ENCODE measurements around the gene EXT2.

EXT2 gene

GRCh38 chr11:44217432-44217831 is 122.0 kb downstream of the EXT2 start:
- DNase-seq (ENCODE audit: low read depth) = no peak
- TF ChIP-seq CTCF (IDR thresholded peaks at IDR 0.05; ENCODE audit: low read depth, low read length, missing control alignments) = no peak
- in situ Hi-C loops (cut with HindIII; ENCODE audit: low sequenced_read_pairs) = no loop called here

GRCh38 chr11:44219830-44220796 is 124.6 kb downstream of the EXT2 start:
- in situ Hi-C loops (cut with HindIII; ENCODE audit: low sequenced_read_pairs) = no loop called here
- no peak for TF ChIP-seq CTCF (IDR thresholded peaks at IDR 0.05; ENCODE audit: low read depth, low read length, missing control alignments)
- no peak for DNase-seq (ENCODE audit: low read depth)
- H3K4me3 ChIP-seq (ENCODE audit: low read depth, low read length) = no peak overlapping the region

More at GRCh38 chr11:44217432-44217831, 122.0 kb downstream of the EXT2 start:
- H3K4me3 ChIP-seq (ENCODE audit: low read depth, low read length) = no peak overlapping the region

GRCh38 chr11:44221456-44221855 is 126.0 kb downstream of the EXT2 start:
- TF ChIP-seq CTCF (IDR thresholded peaks at IDR 0.05; ENCODE audit: low read depth, low read length, missing control alignments) = no peak
- in situ Hi-C loops (cut with HindIII; ENCODE audit: low sequenced_read_pairs) = no loop called here
- DNase-seq (ENCODE audit: low read depth) = no peak

GRCh38 chr11:44221992-44222391 is 126.5 kb downstream of the EXT2 start:
- H3K4me3 ChIP-seq (ENCODE audit: low read depth, low read length) = no peak overlapping the region
- no peak for TF ChIP-seq CTCF (IDR thresholded peaks at IDR 0.05; ENCODE audit: low read depth, low read length, missing control alignments)
- no peak for DNase-seq (ENCODE audit: low read depth)
- in situ Hi-C loops (cut with HindIII; ENCODE audit: low sequenced_read_pairs) = no loop called here

More at GRCh38 chr11:44221456-44221855, 126.0 kb downstream of the EXT2 start:
- H3K4me3 ChIP-seq (ENCODE audit: low read depth, low read length) = no peak overlapping the region

GRCh38 chr11:44223238-44223637 is 127.8 kb downstream of the EXT2 start:
- H3K4me3 ChIP-seq (ENCODE audit: low read depth, low read length) = no peak overlapping the region
- DNase-seq (ENCODE audit: low read depth) = no peak
- TF ChIP-seq CTCF (IDR thresholded peaks at IDR 0.05; ENCODE audit: low read depth, low read length, missing control alignments) = no peak
- in situ Hi-C loops (cut with HindIII; ENCODE audit: low sequenced_read_pairs) = no loop called here

- in situ Hi-C loops (cut with HindIII; ENCODE audit: low sequenced_read_pairs) = no loop called here
- DNase-seq (ENCODE audit: low read depth) = no peak
- TF ChIP-seq CTCF (IDR thresholded peaks at IDR 0.05; ENCODE audit: low read depth, low read length, missing control alignments) = no peak
- no peak overlapping the region for H3K4me3 ChIP-seq (ENCODE audit: low read depth, low read length)
Measured at GRCh38 chr11:44224867-44225501, 129.5 kb downstream of the EXT2 start.

Measured in astrocyte of the cerebellum (primary cell).